Measurements from ENCODE around the gene MYO15B.
"Not testable (repeated sequence)": the region's sequence is repeated elsewhere in the genome, so short reads cannot be mapped to it uniquely, and the experiment has no call there.

GRCh38 chr17:75583197-75583596 is 4.4 kb upstream of the MYO15B start:
- TF ChIP-seq CTCF (IDR thresholded peaks at IDR 0.05; ENCODE audit: insufficient read depth, low read length); GABPA (IDR thresholded peaks at IDR 0.05; ENCODE audit: low read depth); POLR2AphosphoS5 (IDR thresholded peaks at IDR 0.05; ENCODE audit: low read depth); SPI1 (IDR thresholded peaks at IDR 0.05; ENCODE audit: borderline replicate concordance, low read depth): not testable (repeated sequence)
